ENCODE results near the gene PI4KA. TPM values are rescaled to one million over a fixed set of nuclear protein-coding genes. Genes with fewer than 3 reads are reported as not detected.

PI4KA gene
- total RNA-seq, 3 donors from 2014 or later (not counting 1 experiment from before 2014, with no cell fraction given): 208 to 233 (median 215) TPM

DNA sequence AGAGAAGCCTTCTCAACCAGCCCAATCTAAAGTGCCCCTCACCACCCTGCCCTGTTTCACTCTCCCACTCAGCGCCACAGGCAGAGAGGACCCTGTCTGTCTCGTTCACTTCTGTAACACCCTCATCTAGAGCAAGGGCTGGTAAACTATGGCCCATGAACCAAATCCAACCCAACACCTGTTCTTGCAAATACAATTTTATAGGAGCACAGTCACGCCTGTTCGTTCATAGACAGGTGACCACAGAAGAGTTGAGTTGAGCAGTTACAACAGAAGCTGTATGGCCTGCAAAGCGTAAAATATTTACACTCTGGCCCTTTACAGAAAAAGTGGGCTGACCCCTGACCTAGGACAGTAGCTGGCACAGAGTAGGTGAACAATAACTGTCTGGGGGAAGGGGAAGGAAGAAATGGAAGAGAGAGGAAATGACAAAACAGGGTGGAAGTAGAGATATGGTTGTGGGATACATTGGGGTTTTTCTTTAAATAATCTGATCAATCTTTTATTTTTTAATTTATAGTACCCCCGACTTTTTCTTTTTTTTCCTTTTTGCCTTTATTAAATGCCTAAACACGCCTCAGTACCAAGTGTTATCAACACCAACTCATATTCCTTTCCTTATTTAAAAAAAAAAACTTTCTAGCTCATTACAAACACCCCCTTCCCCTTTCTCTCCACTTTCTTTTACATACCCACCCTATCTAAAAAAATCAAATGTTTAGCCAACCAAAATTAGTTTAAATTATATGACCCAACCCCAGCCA, 63.8 kb downstream of the PI4KA start:
- Mint-ChIP-seq H3K9me3 (no peaks in the 10 kb centered on the region), H3K4me3 (no peak overlapping the region), H3K27ac (no peak overlapping the region), H3K27me3 (ENCODE audit: low read depth in 2 of 2) (no peaks in the 10 kb centered on the region), H3K4me1 (peaks cover 0 to 4% of the 10 kb centered on the region in 2 donors), H3K36me3 (peaks cover 18% of the 10 kb centered on the region)
- Histone ChIP-seq H3K27ac (ENCODE audit: low read length) (no peak overlapping the region), H3K4me1 (ENCODE audit: control insufficient read depth, insufficient read depth, low read length) (no peaks in the 10 kb centered on the region), H3K4me3 (ENCODE audit: low read length) (no peak overlapping the region), H3K36me3 (ENCODE audit: control insufficient read depth, insufficient read depth, low read length) (peaks cover 75% of the 10 kb centered on the region), H3K9me3 (ENCODE audit: control insufficient read depth, insufficient read depth, low read length) (no peaks in the 10 kb centered on the region), H3K27me3 (ENCODE audit: control insufficient read depth, insufficient read depth, low read length) (no peaks in the 10 kb centered on the region)
- ATAC-seq (no peak), DNase-seq (no peak)
- TF ChIP-seq, protein P1, sequence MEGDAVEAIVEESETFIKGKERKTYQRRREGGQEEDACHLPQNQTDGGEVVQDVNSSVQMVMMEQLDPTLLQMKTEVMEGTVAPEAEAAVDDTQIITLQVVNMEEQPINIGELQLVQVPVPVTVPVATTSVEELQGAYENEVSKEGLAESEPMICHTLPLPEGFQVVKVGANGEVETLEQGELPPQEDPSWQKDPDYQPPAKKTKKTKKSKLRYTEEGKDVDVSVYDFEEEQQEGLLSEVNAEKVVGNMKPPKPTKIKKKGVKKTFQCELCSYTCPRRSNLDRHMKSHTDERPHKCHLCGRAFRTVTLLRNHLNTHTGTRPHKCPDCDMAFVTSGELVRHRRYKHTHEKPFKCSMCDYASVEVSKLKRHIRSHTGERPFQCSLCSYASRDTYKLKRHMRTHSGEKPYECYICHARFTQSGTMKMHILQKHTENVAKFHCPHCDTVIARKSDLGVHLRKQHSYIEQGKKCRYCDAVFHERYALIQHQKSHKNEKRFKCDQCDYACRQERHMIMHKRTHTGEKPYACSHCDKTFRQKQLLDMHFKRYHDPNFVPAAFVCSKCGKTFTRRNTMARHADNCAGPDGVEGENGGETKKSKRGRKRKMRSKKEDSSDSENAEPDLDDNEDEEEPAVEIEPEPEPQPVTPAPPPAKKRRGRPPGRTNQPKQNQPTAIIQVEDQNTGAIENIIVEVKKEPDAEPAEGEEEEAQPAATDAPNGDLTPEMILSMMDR (IDR thresholded peaks at IDR 0.05): no peak
- intact Hi-C loops (cut with micrococcal nuclease): no loop called here
- 87% methylated on average over 7 of the region's 7 CpGs for WGBS (ENCODE audit: insufficient coverage)

DNA sequence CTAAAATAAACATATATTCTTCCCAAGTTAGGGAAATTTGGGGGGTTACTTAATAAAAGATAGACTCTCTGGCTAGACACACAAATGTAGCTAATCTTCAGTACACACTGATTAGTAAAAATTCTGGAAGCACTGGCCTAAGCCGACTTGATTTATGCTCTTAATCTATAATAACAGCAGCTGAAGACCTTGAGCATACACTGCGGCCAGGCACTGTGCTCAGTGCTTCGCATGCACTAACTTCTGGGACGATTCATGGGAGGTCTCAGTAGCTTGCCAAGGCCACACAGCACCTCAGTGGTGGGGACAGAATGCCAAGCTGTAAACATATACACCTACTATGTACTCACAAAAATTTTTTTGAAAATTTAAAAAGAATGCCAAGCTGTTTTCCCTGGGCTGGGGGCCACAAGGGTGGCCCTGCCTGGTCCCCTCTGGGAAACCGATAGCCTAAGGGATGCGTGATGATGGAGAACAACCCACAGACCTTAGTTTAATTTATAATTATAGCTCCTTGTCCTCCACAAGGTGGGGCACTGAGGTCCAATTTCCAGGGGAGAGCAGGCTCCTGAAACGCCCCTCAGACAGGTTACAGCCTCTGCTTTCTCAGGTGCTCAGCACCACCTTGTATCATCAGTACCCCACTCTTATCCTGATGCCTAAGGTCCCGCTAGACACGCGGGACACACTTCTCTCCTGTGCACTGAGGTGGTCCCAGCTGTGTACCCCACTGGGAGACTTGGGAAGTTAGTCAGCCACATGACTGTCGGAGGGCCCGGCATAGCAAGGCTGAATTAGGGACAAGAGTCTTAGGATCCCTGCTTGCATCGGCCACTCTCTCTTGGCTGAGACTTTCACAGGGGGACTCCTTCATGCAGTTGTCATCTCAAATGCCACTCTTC, 64.6 kb downstream of the PI4KA start:
- intact Hi-C loops (cut with micrococcal nuclease): no loop called here
- ATAC-seq (no peak), DNase-seq (no peak)
- Histone ChIP-seq H3K4me1 (ENCODE audit: control insufficient read depth, insufficient read depth, low read length) (no peaks in the 10 kb centered on the region), H3K4me3 (ENCODE audit: low read length) (no peak overlapping the region), H3K27ac (ENCODE audit: low read length) (no peak overlapping the region), H3K9me3 (ENCODE audit: control insufficient read depth, insufficient read depth, low read length) (no peaks in the 10 kb centered on the region), H3K36me3 (ENCODE audit: control insufficient read depth, insufficient read depth, low read length) (peaks cover 70% of the 10 kb centered on the region), H3K27me3 (ENCODE audit: control insufficient read depth, insufficient read depth, low read length) (no peaks in the 10 kb centered on the region)
- H3K27me3 Mint-ChIP-seq (ENCODE audit: low read depth in 2 of 2): no peaks in the 10 kb centered on the region
- peaks cover 0 to 4% of the 10 kb centered on the region in 2 donors for H3K4me1 Mint-ChIP-seq
- 81% methylated on average over 13 of the region's 13 CpGs for WGBS (ENCODE audit: insufficient coverage)
- H3K27ac Mint-ChIP-seq: peak overlapping the region in 1 of 2 donors; percentile 26
- H3K9me3 Mint-ChIP-seq: no peaks in the 10 kb centered on the region
- TF ChIP-seq, protein P1 (IDR thresholded peaks at IDR 0.05): no peak
- no peak overlapping the region for H3K4me3 Mint-ChIP-seq
- H3K36me3 Mint-ChIP-seq: peaks cover 11% of the 10 kb centered on the region

DNA sequence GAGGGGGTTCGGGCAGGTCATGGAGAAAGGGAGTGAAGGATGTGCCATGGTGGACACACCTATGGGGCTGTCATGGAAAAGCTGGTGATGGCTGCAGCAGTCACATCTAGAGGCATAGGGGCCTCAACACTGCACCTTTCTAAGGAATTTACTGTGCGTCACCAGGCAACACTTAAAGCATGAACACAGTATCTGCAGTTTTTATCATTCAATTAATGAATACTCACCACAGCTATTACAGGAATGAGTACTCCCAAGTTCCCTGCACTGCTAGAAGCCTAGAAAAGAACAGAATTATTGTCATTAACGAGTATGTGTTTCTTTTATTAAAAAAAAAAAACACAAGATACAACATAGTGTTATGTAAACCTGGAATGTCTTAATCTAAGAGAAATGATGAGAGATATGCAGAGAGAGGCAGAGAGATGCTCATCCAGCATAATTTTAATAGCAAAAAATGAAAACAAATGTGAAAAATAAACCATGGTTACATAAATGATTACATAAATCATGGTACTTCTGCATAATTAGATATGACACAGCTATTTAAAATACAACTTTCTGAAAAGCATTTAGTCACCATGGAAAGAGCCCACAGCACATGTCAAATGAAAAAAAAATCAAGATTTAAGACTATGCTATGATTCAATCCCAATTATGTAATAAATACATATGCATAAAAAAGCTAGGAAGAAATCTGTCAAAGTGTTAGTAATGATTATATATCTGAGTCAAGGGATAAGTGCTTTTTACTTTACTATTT, 65.5 kb downstream of the PI4KA start:
- 100% methylated on average over 2 of the region's 3 CpGs for WGBS (ENCODE audit: insufficient coverage)
- peak overlapping the region; percentile 26 to 59 for H3K27ac Mint-ChIP-seq
- no peaks in the 10 kb centered on the region for H3K4me1 ChIP-seq (ENCODE audit: control insufficient read depth, insufficient read depth, low read length)
- no peaks in the 10 kb centered on the region for H3K9me3 Mint-ChIP-seq
- no peak overlapping the region for H3K4me3 ChIP-seq (ENCODE audit: low read length)
- H3K4me1 Mint-ChIP-seq: peaks cover 0 to 4% of the 10 kb centered on the region in 2 donors
- no peaks in the 10 kb centered on the region for H3K27me3 Mint-ChIP-seq (ENCODE audit: low read depth in 2 of 2)
- no peaks in the 10 kb centered on the region for H3K9me3 ChIP-seq (ENCODE audit: control insufficient read depth, insufficient read depth, low read length)
- no peak for DNase-seq
- no peak overlapping the region for H3K27ac ChIP-seq (ENCODE audit: low read length)
- no peak overlapping the region for H3K4me3 Mint-ChIP-seq
- peaks cover 3% of the 10 kb centered on the region for H3K36me3 Mint-ChIP-seq
- intact Hi-C loops (cut with micrococcal nuclease): no loop called here
- peaks cover 70% of the 10 kb centered on the region for H3K36me3 ChIP-seq (ENCODE audit: control insufficient read depth, insufficient read depth, low read length)
- TF ChIP-seq, protein P1 (IDR thresholded peaks at IDR 0.05): no peak
- H3K27me3 ChIP-seq (ENCODE audit: control insufficient read depth, insufficient read depth, low read length): no peaks in the 10 kb centered on the region
- no peak for ATAC-seq

All from natural killer cell (primary cell).